Endothelial cell (in vitro differentiated cells): Measurements from ENCODE around the gene CAPZB. TPM values are rescaled to one million over a fixed set of nuclear protein-coding genes. Genes with fewer than 3 reads are reported as not detected.

Experiments used
- DNase-seq: peaks from one replicate; pipeline ENCODE4 v3.0.0; 2021; ENCODE audit warnings: low spot score
- H3K27ac Mint-ChIP-seq: one replicate; pipeline ENCODE4 v1.8.0; 2021; ENCODE audit warnings: mixed read lengths, inconsistent platforms; ENCODE audit not compliant: unreplicated experiment
- H3K27me3 Mint-ChIP-seq: one replicate; pipeline ENCODE4 v1.8.0; 2021; ENCODE audit warnings: mild to moderate bottlenecking, moderate library complexity, mixed read lengths, inconsistent platforms; ENCODE audit not compliant: unreplicated experiment
- H3K36me3 Mint-ChIP-seq: one replicate; pipeline ENCODE4 v1.8.0; 2021; ENCODE audit warnings: mild to moderate bottlenecking, low read depth, mixed read lengths, inconsistent platforms; ENCODE audit not compliant: unreplicated experiment
- H3K4me1 Mint-ChIP-seq: one replicate; pipeline ENCODE4 v1.8.0; 2021; ENCODE audit warnings: mild to moderate bottlenecking, mixed read lengths, inconsistent platforms; ENCODE audit not compliant: unreplicated experiment
- H3K4me3 Mint-ChIP-seq: one replicate; pipeline ENCODE4 v1.8.0; 2021; ENCODE audit warnings: mild to moderate bottlenecking, mixed read lengths, inconsistent platforms; ENCODE audit not compliant: unreplicated experiment
- H3K9me3 Mint-ChIP-seq: one replicate; pipeline ENCODE4 v1.8.0; 2021; ENCODE audit warnings: mixed read lengths, inconsistent platforms; ENCODE audit not compliant: unreplicated experiment
- total RNA-seq: library from RNA; stranded (reverse); fragmentation: NEBNext Ultra II Directional; extraction: Animal tissue kit (Norgen Biotek cat#: 25700); gene quantifications from one replicate; pipeline ENCODE4 v1.2.1, GENCODE V29; 2021; ENCODE audit not compliant: unreplicated experiment
- TF ChIP-seq, protein P1 (sequence below): fragments of 200-600 bp; sonication (generic); IDR thresholded peaks from one replicate; pipeline ENCODE4 v1.5.0; 2021; ENCODE audit warnings: antibody characterized with exemption; ENCODE audit not compliant: unreplicated experiment

The CAPZB gene
- total RNA-seq, 1 donor from 2014 or later, result 414 TPM

DNA sequence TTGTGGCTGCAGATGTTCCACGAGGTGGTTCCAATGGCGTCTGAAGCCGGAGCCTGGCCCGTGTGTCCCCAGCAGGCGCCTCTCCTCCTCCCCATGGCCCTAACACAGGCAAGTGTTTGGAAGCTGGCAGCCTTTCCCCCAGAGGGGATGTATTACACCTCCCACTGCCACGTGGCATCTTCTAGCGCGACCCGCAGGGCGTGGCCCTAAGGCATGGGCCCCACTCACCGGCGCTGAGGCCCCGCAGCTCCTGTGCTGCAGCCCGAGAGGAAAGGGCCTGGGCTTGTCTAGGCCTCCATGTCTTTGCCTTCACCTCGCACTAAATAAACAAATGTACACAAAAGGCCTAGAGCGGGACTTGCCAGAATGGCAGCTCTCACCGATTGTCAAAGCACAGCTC, 135.3 kb downstream of the CAPZB start:
- TF ChIP-seq, protein P1, sequence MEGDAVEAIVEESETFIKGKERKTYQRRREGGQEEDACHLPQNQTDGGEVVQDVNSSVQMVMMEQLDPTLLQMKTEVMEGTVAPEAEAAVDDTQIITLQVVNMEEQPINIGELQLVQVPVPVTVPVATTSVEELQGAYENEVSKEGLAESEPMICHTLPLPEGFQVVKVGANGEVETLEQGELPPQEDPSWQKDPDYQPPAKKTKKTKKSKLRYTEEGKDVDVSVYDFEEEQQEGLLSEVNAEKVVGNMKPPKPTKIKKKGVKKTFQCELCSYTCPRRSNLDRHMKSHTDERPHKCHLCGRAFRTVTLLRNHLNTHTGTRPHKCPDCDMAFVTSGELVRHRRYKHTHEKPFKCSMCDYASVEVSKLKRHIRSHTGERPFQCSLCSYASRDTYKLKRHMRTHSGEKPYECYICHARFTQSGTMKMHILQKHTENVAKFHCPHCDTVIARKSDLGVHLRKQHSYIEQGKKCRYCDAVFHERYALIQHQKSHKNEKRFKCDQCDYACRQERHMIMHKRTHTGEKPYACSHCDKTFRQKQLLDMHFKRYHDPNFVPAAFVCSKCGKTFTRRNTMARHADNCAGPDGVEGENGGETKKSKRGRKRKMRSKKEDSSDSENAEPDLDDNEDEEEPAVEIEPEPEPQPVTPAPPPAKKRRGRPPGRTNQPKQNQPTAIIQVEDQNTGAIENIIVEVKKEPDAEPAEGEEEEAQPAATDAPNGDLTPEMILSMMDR, result no peak
- Mint-ChIP-seq H3K4me3 (no peak overlapping the region), H3K36me3 (peaks cover 33% of the 10 kb centered on the region), H3K27ac (peak overlapping the region; percentile 57), H3K4me1 (no peaks in the 10 kb centered on the region), H3K27me3 (peaks cover 6% of the 10 kb centered on the region), H3K9me3 (no peaks in the 10 kb centered on the region)
- no peak for DNase-seq

DNA sequence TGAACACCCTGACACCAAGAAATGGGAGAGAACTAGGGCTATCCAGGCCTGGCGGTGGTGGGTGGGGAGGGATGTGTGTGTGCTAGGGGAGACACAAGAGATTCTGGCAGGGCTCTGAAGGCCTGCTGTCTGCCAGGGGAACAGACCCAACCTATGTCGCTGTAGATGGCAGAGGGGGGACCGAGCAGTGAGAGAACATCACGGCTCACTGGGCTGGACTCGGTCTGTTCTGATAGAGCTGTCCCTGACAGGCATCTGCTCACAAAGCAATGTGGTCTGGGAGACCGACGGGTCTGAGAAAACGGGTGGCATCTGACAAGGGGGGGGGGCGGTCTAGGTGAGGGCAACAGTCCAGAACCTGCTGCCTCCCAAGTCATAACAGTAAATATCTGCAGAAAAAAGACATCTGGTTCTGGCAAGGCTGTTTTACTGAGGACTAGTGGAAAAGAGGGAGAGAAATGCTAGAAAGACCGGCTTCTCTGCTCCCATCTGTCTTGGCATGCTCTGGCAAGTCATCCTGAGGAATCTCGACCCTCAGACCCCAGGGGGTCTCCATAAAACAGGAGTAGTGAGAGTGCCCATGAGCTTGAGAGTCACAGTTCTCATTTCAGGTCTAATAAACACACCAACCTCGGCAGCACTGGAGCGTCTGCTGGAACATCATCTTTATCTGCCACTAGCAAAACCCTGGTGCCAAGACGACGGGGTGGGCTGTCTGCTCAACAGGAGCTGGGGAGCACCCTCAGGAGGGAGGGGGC, 136.7 kb downstream of the CAPZB start:
- TF ChIP-seq, protein P1, result no peak
- Mint-ChIP-seq H3K27ac (no peak overlapping the region), H3K9me3 (no peaks in the 10 kb centered on the region), H3K4me3 (no peak overlapping the region), H3K27me3 (peaks cover 6% of the 10 kb centered on the region), H3K4me1 (no peaks in the 10 kb centered on the region), H3K36me3 (peaks cover 37% of the 10 kb centered on the region)
- no peak for DNase-seq

DNA sequence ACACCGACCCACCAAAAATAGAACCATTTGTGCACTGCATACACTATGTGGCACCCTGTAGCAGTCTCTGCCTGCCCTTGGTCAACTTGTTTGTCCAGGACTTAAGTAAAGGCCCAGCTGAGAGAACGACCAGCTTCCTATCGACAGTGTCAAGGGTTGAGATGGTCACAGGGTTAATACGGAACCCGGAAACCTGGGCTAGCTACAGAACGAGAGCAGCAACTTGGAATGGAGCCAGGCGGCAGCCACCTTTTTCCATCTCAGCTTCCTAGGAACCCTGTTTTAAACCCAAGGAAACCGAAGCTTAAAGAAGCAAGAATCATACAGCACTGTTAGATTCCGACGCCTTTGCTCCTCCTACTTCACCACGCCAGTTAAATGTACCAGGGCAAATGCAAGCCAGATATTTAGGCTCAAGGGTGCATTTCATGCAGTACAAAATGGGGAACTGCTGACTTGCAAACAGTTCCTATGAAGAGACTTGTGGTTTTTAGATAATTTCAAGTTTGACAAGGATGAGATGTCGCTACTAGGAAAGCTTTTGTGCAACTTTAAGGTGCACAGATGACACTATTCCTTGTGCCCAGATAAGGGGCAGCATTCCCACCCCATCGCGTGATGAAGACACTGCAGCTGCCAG, 137.7 kb downstream of the CAPZB start:
- Mint-ChIP-seq H3K27me3 (peaks cover 7% of the 10 kb centered on the region), H3K4me3 (no peak overlapping the region), H3K4me1 (no peaks in the 10 kb centered on the region), H3K36me3 (peaks cover 39% of the 10 kb centered on the region), H3K27ac (no peak overlapping the region), H3K9me3 (no peaks in the 10 kb centered on the region)
- DNase-seq, result no peak
- TF ChIP-seq, protein P1, result no peak

DNA sequence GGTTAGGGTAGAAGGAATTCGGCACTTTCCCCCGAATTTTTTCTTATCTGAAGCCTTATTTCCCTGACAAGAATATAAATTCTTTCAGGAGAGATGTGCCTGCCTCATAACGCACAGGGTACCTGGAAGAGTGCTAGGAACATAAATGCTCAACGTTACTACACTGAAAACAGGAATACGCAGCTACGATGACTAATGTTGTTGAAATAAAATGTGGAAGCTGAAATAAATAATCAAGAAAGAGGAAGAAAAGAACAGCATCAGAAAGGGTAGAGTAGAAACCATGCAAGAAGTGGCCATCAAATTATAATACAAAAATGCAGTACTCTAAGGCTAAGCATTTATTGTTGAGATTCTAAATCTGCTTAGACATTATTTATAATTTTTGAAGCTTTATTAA, 139.3 kb downstream of the CAPZB start:
- TF ChIP-seq, protein P1, result no peak
- no peak overlapping the region for H3K4me3 Mint-ChIP-seq
- H3K9me3 Mint-ChIP-seq, result no peaks in the 10 kb centered on the region
- peaks cover 31% of the 10 kb centered on the region for H3K36me3 Mint-ChIP-seq
- H3K27me3 Mint-ChIP-seq, result peaks cover 6% of the 10 kb centered on the region
- no peak for DNase-seq
- no peak overlapping the region for H3K27ac Mint-ChIP-seq
- H3K4me1 Mint-ChIP-seq, result no peaks in the 10 kb centered on the region

DNA sequence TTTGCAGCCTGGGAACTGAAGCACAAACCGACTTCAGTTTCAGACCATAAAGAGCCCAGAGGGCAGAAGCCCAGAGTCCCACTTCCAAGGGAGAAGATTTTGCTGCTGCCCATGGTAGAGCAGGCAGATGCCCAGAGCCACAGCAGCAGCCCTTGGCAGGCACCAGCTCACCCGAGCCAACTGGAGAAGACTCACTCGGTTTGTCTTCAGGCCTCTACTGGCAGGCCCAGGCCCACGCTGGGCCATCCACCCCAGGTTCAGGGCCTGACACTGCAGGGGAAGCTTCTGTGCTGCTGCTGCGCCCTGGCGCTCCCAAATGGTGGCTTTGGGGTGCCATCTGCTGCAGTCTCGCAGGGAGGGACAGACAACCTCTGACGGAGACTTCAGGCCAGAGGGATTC, 139.9 kb downstream of the CAPZB start:
- TF ChIP-seq, protein P1, result no peak
- H3K9me3 Mint-ChIP-seq, result no peaks in the 10 kb centered on the region
- H3K4me3 Mint-ChIP-seq, result no peak overlapping the region
- H3K4me1 Mint-ChIP-seq, result no peaks in the 10 kb centered on the region
- peaks cover 34% of the 10 kb centered on the region for H3K36me3 Mint-ChIP-seq
- peaks cover 6% of the 10 kb centered on the region for H3K27me3 Mint-ChIP-seq
- no peak for DNase-seq
- H3K27ac Mint-ChIP-seq, result no peak overlapping the region
